HG03565 (cell line): ENCODE data around the gene GATAD2B.
"Not testable (repeated sequence)": the region's sequence is repeated elsewhere in the genome, so short reads cannot be mapped to it uniquely, and the experiment has no call there.

Experiments used
- ATAC-seq: cut with Tn5 transposase; IDR thresholded peaks from one replicate; pipeline ENCODE4 v1.9.1; 2021; ENCODE audit warnings: mild to moderate bottlenecking, moderate library complexity; ENCODE audit not compliant: unreplicated experiment

The GATAD2B gene

GRCh38 chr1:153899509-153899908 lies 23.3 kb downstream of the GATAD2B start:
- ATAC-seq: no peak

- ATAC-seq: not testable (repeated sequence)
These were observed 26.9 kb downstream of the GATAD2B start for GRCh38 chr1:153895866-153896265.

DNA sequence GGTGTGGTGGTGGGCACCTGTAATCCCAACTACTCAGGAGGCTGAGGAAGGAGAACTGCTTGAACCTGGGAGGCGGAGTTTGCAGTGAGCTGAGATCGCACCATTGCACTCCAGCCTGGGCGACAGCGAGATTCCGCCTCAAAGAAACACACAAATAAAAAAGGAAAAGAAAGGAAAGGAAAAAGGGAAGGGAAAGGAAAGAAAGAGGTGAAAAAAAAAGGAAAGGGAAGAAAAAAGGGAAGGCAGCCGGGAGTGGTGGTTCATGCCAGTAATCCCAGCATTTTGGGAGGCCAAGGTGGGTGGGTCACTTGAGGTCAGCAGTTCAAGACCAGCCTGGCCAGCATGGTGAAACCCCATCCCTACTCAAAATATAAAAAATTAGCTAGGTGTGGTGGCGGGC lies 31.7 kb downstream of the GATAD2B start:
- ATAC-seq: not testable (repeated sequence)

GRCh38 chr1:153888533-153888932 lies 34.2 kb downstream of the GATAD2B start:
- no peak for ATAC-seq

- ATAC-seq: no peak
These were observed 36.6 kb downstream of the GATAD2B start for GRCh38 chr1:153886127-153886526.

GRCh38 chr1:153883223-153883622 lies 39.5 kb downstream of the GATAD2B start:
- ATAC-seq: no peak

DNA sequence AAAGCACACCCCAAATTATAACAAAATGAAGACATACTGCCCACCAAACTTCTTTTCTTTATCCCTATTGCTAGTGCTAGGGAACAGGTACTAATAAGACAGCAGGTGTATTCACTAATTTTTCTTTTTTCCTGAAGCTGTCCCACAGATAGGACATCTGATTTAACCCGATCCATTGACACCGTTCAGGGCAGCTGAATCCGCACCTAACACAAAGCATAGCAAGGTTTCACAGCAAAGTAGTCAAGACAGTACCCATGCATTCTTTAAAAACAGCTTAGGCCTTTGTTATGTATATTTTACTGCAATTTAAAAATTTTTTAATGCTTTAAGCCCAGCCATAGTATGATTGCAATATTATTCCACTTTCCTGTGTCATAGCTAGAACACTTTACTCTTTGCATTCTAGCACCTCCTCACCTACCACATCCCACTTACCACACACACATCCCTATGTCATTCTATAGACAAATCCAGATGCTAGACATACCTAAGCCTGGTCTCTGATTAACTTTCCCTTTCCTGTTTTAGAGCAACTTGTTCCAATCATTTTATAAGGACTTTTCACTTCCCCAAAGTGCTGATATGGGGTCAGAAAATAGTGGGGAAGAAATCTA lies 40.4 kb downstream of the GATAD2B start:
- ATAC-seq: no peak

GRCh38 chr1:153881751-153882150 lies 41.0 kb downstream of the GATAD2B start:
- no peak for ATAC-seq

- no peak for ATAC-seq
These were observed 41.8 kb downstream of the GATAD2B start for GRCh38 chr1:153880962-153881361.

GRCh38 chr1:153880024-153880423 lies 42.7 kb downstream of the GATAD2B start:
- ATAC-seq: no peak

DNA sequence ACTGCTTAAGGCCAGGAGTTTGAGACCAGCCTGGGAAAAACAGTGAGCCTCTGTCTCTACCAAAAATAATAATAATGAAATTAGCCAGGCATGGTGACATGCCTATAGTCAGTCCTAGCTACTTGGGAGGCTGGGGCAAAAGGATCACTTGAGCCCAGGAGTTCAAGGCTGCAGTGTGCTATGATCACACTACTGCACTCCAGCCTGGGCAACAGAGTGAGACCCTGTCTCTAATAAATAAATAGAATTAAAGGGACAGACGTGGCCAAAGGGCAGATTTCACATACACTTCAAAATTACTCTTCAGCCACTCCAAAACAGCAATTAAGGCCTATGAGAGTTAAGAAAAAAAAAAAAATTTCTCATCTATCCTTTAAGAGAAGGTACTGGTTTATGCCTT lies 45.7 kb downstream of the GATAD2B start:
- no peak for ATAC-seq

DNA sequence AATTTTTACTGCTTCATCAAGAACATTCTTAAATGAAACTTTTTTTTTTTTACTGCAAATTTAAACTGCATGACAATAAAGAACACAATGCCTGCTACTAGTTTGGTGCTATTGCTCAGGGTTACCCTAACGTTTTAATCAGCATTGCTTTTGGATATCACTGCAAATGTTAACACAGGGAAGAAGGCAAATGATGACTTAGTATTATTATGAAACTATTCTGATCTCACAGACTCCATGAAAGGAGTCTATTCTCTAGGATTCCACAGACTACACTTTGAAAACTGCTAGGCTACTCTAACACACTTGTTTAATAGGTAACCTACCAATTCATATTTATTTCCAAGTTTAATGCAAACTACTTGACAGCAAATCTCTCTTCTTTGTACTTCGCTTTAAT lies 49.8 kb downstream of the GATAD2B start:
- no peak for ATAC-seq

GRCh38 chr1:153872331-153872730 lies 50.4 kb downstream of the GATAD2B start:
- ATAC-seq: no peak

DNA sequence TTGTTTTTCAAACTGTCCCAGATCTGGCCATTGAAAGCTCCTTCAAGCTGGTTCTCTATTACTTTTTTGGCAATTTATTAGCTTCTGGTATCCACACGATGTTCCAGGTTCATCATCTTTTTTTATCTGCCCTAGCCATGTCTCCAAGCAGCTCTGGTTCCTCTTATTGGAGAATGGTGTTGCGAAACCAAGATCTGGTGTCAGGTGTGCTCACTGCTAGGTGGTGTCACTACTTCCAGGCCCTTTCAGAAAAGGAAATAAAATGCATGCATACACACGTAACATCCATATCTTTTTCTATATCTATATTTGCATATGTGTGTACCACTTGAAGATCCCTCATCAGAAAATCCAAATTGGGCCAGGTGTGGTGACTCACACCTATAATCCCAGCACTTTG lies 53.3 kb downstream of the GATAD2B start:
- ATAC-seq: no peak

- no peak for ATAC-seq
These were observed 56.5 kb downstream of the GATAD2B start for GRCh38 chr1:153866045-153866850.

- no peak for ATAC-seq
These were observed 62.5 kb downstream of the GATAD2B start for GRCh38 chr1:153860285-153860684.

GRCh38 chr1:153857505-153857904 lies 65.3 kb downstream of the GATAD2B start:
- ATAC-seq: no peak

DNA sequence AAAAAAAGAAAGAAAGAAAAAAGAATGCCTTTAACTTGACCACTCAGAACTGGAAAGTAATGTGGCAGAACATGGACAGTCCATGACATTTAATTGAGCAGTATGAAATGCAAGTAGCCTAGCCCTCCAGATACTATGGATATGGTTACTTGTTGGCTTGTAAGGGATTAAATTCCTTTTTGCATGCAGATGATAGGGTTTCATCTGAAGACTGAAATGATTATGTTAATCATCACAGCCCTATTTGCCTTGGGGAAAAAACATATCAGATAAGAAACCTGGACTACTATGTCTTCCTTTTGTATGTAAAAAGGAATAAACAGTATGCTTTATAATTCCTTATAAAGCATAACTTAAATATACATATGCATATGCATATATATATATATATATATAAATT lies 66.0 kb downstream of the GATAD2B start:
- no peak for ATAC-seq

DNA sequence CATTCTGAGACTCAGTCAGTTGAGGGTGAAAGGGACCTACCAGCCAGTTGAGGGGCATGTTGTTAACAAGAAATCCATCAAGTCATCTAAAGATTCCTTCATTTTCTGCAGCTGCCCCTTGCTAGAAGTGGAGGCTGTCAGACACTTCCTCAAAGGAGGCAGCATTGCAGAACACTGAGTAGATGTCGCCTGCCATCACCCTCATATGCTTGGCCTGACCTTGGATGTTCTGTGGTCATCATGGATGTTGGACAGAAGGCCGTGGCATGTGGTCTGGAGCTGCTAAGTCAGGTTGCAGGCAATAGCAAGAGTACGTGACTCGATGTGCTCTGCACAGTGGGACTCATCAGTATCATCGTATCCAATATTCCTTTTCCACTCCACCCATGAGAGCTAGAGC lies 70.6 kb downstream of the GATAD2B start:
- ATAC-seq: no peak

DNA sequence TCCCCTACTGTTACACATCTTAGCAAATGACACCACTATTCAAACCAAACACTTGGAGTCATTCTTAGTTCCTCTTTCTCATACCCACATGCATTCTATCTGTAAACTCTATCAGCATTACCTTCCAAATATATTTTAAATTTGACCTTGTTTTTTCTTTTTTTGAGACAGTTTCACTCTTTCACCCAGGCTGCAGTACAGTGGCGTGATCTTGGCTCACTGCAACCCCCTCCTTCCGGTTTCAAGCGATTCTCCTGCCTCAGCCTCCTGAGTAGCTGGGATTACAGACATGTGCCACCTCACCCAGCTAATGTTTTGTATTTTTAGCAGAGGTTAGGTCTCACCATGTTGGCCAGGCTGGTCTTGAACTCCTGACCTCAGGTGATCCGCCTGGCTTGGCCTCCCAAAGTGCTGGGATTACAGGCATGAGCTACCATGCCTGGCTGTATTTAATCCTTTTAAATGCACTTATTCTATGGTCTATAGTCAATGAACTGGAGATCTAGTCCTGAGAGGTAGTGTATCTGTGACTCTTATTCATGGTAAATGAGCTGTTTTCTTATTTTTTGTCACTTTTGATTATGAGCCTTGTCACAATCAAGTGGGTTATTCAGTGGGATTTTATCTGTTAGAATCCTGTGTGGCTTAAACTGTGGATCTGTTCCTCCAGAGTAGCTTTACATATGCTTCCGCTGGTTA lies 73.1 kb downstream of the GATAD2B start:
- ATAC-seq: peak; percentile 75

DNA sequence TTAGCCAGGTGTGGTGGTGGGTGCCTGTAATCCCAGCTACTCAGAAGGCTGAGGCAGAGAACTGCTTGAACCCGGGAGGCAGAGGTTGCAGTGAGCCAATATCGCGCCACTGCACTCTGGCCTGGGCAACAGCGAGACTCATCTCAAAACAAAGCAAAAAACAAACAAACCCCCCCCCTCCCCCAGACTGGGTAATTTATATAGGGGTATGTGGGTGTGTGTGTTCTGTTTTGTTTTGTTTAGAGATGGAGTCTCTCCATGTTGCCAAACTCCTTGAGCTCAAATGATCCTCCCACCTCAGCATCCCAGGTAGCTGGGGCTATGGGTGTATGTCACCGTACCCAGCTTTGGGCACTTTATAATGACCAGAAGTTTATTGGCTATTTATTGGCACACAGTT lies 74.0 kb downstream of the GATAD2B start:
- no peak for ATAC-seq

- ATAC-seq: no peak
These were observed 77.6 kb downstream of the GATAD2B start for GRCh38 chr1:153845158-153845557.
